GDM1 (cell line): ENCODE results near the gene ZBTB16.

ENCODE experiments used
- DNase-seq: peaks from one replicate; lab custom pipeline; 2025; lab: John Stamatoyannopoulos, UW

ZBTB16 gene

GRCh38 chr11:114213622-114214021 is 154.1 kb downstream of the ZBTB16 start:
- no peak for DNase-seq

- no peak for DNase-seq
Measured at GRCh38 chr11:114215428-114215827, 155.9 kb downstream of the ZBTB16 start.

DNA sequence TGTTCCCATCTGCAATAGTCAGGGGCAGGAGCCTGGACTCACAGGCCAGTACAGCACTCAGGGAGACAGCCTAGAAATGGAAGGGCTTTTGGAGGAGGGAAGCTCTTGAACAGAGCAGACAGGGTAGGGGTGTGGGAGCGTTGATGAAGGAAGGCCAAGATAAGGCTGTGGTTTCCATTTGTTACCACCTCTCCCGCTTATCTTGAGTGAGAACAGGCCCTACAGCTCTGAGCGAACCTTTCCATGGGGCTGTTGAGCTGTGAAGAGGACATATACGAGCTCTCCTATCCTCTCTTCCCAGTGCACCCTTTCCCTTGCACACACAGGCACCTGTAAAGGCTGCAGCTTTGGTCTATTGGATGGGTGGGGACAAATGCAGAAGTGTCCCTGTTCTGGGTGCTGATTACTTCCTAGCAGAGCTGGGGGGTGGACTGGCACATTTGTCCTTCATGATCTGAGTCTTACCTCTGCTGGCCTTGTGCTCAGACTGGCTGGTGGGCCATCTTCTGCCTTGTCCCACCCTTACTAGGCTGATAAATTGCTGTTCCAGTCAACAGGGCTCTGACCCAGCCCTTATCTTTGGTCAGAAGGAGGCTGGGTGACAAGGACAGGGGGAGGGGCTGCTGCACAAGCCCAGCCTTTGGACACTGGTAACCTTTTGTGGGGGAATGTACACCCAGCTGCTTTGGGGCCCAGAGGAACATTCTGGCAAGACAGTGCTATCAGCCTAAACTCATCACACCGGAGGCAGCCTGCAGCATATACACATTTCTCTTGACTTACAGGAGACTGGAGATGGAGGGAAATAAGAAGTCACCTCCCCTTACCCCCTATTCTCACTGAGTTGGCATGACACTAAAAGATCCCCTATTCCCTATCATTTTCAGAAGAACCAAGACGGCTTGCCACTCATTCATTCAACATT is 156.6 kb downstream of the ZBTB16 start:
- peak; percentile 77 for DNase-seq

DNA sequence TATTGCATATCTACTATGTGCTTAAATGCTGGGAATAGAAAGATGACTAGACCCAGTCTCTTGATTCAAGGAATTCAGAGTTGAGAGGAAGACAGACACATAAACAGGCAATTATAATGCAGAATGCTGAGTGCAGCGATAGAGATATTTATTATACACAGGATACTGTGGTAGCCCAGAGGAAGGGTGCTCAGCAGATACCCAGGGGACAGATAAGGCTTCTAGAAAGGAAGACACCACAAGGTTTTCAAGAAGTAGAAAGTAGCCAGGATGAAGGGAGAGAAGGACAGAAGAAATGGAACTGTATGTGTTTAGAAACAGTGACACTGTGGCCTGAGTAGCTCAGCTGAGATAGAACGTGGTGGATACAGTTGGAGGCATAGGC is 157.3 kb downstream of the ZBTB16 start:
- DNase-seq: peak; percentile 73

DNA sequence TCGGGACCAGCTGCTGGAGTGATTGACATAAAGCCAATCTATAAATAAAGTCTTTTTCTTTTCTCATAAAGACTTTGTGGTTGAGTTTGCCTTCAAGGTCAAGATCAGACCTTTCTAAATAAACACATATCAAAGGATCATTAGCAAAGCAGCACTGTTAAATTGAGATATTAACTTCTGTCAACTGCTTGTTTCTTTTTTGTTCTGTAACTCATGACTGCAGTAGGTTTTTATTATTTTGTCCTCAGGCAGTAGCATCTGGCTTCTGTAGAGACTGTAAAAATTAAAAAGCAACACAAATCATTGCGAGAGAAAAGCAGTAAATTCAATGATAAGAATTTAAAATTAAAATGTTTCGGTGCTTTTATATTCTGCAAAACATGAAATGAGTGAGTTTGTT is 159.0 kb downstream of the ZBTB16 start:
- DNase-seq: no peak

GRCh38 chr11:114219559-114220349 is 160.2 kb downstream of the ZBTB16 start:
- no peak for DNase-seq

GRCh38 chr11:114221037-114221436 is 161.5 kb downstream of the ZBTB16 start:
- DNase-seq: no peak

- DNase-seq: no peak
Measured at GRCh38 chr11:114225661-114226060, 166.2 kb downstream of the ZBTB16 start.

- peak; percentile 6 for DNase-seq
Measured at GRCh38 chr11:114226356-114226755, 166.8 kb downstream of the ZBTB16 start.

GRCh38 chr11:114228435-114229411 is 169.2 kb downstream of the ZBTB16 start:
- DNase-seq: no peak

DNA sequence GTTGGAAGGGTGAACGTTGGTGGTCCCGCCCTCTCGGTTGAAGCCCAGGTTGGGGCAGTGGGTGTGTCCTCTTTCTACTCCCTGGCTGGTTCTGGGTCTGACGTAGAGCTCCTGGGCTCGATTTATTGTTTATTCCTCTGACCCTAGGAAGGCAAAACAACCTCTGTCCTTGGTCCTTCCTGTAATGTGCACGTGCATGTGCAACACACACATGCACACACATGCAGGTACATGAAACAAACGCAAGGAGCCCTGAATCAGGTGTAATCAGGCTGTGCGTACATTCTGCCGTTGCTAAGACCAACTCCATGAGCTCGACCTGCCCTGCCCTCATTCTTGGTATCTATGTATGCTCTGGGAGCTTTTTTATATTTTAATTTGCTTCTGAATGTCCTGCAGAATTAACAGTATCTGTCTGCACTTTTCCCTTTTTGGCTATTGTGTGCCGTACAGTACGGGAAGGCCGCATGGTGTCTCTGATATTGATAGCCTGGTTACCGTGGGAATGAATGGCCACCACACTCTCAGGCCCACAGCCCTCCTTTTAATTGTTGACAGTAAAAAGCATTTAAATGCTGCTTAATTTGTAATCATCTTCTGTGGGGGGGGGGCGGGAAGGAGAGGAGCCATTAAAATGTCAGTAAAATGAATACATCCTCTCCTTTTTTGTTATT is 170.7 kb downstream of the ZBTB16 start:
- DNase-seq: no peak

- DNase-seq: no peak
Measured at GRCh38 chr11:114232400-114233059, 173.0 kb downstream of the ZBTB16 start.

DNA sequence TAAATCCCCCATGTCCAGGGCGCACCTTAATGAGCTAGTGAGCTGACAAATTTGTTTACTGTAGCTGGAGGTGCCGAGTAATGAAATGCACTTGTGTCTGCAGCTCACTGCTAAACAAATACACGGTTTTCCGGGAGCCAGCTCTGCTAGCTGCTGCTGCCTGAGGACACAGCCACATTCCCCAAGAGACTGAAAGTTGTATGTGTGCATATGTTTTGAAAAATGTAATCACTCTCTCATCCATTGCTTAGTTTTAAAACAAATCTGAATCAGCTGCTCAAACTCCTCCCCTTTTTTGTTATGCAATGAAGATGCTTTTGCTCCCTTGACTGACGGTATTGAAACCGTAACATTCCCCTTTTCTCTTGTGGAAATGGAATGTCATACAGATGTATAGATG is 174.2 kb downstream of the ZBTB16 start:
- DNase-seq: no peak

DNA sequence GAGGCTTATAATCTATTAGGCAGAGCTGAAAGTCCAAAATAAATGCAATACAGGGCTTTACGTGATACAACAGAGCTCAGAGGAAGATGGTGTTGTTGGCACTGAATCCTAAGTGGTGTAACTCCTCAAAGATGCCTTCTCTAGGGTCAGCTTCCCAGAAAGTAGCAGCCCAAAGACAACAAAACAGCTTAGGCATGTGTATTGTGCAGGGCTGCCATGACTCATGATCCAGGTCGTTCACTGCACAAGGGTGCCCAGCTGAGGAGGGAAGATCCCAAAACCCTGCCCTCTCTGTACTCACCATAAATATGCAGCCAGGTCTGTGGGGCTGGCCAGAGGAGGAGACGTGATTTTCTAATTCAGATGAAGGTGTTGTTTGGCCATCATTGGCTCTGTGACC is 177.3 kb downstream of the ZBTB16 start:
- DNase-seq: no peak

DNA sequence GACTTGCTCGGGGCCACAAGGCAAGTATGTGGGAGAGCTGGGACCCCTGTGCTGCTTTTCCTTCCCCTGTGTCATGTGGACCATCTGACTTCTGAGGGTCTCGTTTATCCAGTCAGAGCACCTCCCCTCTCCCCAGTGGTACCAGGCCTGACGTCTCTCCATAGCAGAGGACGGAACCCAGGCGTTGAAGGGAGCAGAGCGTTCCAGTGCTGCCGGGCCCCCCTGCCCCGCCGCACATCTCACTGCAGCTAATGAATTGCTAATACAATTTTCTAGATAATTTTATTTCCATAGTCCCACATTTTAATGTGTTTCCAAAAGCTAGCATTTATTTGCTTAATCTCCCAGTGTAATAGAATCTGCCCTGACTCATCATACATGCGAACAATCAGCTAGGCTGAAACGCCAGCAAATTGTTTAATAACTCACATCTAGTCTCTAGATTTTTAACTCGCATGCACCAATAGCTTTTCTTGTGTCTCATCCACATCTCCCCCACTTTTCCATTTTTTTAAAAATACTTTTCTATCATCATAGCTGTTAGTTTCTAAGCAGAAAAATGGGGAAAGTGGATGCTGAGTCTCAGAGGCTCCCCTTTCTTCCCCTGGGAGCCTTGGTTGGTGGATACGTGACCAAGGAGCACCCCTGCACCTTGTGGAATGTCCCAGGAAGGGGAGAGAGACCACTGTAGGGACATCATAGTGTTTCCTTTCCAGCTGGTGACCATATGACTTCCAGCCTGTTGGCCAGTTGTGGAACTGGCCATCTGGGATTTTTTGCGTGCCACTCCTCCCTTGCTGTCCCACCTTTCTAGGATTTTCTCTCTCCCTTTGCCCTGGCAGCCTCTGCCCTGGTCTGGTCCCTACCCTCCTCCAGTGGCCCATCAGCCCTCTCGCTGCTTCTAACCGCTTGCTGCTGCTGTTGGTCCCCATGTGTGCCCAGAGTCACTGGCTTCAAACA is 178.1 kb downstream of the ZBTB16 start:
- no peak for DNase-seq

GRCh38 chr11:114239753-114240161 is 180.2 kb downstream of the ZBTB16 start:
- DNase-seq: no peak

GRCh38 chr11:114242032-114242431 is 182.5 kb downstream of the ZBTB16 start:
- DNase-seq: no peak

DNA sequence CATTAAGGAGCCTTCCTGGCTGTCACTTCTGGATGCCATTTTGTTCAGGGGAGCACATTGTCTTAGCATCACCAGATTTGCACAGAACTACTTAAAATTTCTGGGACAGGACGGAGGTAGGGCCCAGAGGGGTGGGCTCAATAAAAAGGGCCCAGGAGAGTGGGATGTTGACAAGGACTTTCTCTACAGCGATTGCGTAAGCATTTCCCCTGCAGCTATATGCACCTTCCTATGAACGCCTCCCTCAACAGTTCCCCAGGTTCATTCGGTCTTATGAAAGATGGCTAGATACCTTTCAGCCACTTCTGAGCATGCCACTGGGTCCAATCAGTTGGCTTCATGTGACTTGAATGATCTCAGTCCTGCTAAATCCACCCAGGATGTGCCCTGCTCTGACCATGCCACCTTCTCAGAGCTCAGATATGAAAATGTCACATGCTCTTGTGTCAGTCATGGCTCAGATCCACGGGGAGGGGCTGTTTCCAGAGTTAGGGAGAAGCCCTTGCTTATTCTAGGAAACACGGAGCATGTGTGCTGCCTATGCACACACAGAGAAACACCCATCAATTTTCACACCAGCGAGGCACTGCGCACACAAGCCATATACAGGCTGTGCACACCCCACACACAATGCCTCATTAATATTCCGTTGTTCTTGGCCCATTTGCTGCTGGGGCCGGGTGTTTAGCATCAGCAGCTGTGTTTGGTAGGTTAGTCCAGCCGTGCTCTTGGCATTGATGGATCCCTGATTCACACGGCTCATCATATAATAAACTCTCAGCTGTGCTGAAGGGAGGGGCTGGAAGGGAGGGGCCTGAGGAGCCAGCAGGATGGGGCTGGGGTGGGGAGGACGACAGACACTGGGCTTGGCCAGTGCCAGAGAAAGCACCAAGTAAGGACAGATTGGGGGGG is 184.2 kb downstream of the ZBTB16 start:
- no peak for DNase-seq
